ENCODE data around the gene C5orf46.

DNA sequence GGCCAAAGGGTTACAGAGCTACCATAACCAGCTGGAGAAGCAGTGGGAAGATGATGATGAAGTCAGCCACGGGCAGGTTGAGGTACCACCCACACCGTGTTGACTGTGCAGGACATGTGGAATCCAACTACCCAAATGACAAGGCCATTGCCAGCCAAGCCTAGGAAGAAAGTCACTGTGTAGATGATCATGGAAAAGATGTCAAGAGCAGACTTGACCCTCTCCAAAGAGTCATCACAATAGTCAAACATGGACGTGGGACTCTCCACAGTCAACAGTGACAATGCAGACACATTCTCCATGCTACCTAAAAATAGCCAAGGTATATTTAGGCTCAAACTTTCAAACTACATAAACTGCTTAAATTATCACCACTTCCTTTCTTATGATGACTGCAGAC is 54.0 kb downstream of the C5orf46 start:
- TF ChIP-seq, protein P1, sequence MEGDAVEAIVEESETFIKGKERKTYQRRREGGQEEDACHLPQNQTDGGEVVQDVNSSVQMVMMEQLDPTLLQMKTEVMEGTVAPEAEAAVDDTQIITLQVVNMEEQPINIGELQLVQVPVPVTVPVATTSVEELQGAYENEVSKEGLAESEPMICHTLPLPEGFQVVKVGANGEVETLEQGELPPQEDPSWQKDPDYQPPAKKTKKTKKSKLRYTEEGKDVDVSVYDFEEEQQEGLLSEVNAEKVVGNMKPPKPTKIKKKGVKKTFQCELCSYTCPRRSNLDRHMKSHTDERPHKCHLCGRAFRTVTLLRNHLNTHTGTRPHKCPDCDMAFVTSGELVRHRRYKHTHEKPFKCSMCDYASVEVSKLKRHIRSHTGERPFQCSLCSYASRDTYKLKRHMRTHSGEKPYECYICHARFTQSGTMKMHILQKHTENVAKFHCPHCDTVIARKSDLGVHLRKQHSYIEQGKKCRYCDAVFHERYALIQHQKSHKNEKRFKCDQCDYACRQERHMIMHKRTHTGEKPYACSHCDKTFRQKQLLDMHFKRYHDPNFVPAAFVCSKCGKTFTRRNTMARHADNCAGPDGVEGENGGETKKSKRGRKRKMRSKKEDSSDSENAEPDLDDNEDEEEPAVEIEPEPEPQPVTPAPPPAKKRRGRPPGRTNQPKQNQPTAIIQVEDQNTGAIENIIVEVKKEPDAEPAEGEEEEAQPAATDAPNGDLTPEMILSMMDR (IDR thresholded peaks at IDR 0.05) = no peak
- no peak for TF ChIP-seq EZH2 (IDR thresholded peaks at IDR 0.05; ENCODE audit: borderline replicate concordance, insufficient read depth, low read depth, low read length, poor library complexity, severe bottlenecking)

Data from B cell (primary cell).